GM18861 (cell line): ENCODE measurements around the gene SEC22B.
"Not testable (repeated sequence)": the region's sequence is repeated elsewhere in the genome, so short reads cannot be mapped to it uniquely, and the experiment has no call there.

ENCODE experiments used
- ATAC-seq: cut with Tn5 transposase; IDR thresholded peaks from one replicate; pipeline ENCODE4 v1.9.1; 2021; ENCODE audit not compliant: unreplicated experiment

SEC22B gene

DNA sequence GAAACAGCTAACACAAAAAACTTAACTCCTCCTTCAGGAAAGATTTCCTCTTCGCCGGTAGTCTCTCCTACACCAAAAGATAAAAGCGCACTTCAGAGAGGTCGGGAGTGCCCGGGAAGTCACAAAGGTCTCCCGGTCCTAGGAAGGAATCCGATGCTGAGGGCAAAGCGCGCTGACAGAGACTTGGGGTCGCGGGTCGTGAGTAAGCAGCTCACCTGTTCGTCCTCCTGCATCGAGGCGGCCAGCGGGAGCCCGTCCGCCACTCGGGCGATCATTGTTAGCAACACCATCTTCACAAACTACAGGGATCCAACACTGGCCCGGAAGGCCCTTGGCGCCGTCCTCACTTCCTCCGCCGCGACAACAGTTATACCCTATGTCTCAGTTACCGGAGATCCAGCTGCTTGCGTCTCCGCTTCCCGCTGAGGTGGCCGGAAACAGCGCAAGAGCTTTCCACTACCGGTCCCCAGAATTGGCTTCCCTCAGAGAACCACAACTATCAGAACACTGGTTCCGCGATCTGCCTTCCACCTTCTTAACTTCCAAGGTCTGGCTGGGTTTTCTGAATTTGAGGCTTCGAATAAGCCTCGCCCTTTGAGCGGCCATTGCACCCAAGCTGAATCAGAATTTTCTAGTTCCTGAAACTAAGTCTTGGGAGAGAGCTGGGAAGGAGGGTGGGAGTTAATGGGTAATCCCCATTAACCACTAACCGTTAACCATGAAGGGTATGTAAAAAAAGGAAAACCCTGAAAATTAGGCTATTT, at the start of gene SEC22B:
Gene SEC22B (minus strand): TSS at position 429 of the 764 bp plus-strand sequence. CDS start 139 bp downstream, at position 290.
- peak; percentile 97 for ATAC-seq

DNA sequence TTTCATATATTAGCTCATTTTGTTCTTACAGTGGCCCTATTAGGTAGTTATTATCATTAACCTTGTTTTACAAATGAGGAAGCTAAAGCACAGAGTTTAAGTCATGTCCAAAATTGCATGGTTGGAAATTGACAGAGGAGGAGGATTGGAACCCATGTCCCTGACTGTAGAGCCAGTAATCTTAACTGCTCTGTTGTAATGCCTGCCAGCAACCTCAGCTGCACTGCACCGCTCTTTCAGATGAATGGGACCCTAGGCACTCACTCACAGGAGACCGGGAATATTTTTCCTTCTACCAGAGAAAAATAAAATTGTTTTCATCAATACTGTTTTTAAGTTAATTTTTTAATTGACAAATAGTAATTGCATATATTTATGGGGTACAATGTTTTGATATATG, 41.6 kb upstream of the SEC22B start:
- ATAC-seq: not testable (repeated sequence)

DNA sequence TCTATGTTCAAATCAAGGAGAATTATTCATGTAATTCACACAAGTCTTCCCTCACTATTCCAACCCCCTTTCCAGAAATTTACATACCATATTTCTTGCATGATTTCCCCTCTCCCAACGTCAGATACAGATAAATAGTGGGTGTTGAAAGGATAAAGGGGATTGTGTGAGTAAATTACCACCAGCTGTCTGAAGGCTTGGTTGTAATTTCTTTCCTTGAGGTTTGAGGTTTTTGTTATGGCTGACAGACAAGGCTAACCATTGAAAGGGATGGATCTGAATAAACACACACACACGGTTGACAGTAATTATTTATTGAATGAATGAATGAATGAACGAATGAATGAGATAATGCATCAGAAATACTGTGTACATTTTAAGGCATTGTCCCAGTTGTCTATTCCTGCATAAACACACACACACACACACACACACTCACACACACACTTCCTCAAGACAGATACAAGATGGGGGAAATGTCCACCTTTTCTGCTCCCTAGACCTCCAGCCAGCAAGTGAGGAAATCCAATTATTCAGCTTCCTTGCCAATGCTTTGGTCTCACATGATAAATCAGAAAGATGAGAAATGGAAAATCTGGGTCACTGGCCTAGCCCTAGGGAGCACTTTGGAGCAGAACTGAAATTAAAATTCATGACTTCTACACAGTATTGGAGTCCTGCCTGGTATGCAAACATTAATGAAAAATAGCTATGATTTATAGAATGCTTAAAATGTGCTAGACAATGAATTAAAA, 41.0 kb upstream of the SEC22B start:
- ATAC-seq: not testable (repeated sequence)

DNA sequence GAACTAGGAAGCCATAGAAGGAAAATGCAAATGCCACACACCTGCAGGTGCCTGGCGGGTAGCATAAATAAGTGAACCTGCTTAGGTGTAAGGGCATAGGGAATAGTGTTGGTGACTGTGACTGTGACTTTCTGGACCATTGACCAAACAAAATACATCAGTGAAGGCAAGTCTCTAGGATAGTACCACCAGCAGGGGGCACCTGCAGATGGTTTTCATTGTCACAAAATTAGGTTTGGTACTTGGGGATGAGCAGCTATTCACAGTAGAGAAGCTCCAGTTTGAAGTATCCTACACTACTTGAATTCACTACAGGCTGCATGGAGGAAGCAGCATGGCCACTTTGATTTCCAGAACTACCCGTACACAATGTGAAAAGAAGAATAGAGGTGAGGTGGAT, 37.3 kb upstream of the SEC22B start:
- not testable (repeated sequence) for ATAC-seq

DNA sequence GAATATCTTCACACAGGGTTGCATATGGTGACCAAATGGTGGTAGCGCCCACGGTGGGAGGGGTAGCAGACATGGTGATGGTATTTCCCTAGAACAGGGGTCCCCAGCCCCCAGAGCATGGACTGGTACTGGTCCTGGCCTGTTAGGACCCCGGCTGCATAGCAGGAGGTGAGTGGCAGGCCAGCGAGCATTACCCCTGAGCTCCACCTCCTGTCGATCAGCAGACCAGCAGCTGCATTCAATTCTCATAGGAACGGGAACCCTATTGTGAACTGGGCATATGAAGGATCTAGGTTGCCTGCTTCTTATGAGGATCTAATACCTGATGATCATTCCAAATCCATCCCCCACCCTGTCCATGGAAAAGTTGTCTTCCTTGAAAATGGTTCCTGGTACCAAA, 34.4 kb upstream of the SEC22B start:
- not testable (repeated sequence) for ATAC-seq

DNA sequence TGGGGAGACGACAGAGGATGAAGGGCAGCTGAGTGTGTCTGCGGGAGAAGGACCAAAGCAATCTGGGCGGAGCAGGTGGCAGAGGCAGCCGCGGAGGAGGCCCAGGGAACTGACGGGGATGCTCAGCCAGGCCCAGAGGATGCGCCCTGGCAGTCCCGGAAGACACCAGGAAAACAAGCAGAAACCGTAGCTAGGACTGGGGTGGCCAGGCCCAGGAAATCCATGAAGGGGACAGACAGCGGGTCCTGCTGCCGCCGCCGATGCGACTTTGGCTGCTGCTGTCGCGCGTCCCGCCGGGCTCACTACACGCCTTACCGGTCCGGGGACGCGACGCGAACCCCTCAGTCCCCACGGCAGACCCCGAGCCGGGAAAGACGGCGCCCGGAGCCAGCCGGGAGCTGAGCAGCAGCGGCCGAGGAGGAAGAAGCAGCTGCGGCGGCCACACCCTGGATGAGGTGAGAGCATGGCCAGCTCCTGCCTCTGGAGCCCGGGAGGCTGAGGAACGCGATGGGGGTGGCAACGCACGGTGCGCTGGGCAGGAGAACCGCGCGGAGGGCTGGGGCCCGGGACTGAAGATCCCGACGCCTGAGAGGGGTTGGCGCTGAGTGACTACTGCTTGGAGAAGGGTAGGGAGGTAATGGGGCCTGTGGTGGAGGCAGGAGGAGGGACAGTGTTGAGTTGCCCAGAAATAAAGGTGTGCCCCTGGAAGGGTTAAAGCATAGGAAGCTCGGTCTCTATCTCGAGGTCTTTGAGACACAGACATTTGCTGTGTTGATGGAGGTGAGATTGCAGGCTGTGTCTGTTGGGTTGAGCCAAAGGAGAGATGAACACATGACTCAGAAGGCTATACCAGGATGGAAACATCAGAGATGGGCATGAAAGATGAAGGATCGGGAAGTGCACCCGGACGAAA, 20.8 kb upstream of the SEC22B start:
- ATAC-seq: not testable (repeated sequence)

DNA sequence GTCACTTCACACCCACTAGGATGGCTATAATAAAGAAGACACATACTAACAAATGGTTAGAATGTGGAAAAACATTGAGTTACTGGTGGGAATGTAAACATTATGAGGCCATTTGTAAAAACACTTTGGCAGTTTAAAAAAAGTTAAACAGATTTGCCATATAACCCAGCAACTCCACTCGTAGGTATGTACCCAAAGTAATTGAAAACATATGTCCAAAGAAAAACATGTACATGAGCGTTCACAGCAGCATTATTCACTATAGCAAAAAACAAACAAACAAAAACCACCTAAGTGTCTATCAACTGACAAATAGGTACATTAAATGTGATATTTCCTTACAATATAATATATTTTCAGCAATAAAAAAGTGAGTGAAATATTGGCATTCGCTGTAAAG, 12.3 kb upstream of the SEC22B start:
- ATAC-seq: not testable (repeated sequence)

DNA sequence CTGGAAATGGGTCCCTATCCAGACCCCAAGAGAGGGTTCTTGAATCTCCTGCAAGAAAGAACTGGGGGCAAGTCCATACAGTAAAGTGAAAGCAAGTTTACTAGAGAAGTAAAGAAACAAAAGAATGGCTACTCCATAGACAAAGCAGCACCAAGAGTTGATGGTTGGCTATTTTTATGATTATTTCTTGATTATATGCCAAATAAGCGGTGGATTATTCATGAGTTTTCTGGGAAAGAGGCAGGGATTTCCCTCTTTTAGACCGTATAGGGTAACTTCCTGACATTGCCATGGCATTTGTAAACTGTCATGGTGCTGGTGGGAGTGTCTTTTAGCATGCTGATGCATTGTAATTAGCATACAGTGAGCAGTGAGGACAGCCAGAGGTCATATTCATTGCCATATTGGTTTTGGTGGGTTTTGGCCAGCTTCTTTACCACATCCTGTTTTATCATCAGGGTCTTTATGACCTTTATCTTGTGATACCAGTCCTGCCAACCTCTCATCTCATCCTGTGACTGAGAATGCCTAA, 5.9 kb upstream of the SEC22B start:
- not testable (repeated sequence) for ATAC-seq

DNA sequence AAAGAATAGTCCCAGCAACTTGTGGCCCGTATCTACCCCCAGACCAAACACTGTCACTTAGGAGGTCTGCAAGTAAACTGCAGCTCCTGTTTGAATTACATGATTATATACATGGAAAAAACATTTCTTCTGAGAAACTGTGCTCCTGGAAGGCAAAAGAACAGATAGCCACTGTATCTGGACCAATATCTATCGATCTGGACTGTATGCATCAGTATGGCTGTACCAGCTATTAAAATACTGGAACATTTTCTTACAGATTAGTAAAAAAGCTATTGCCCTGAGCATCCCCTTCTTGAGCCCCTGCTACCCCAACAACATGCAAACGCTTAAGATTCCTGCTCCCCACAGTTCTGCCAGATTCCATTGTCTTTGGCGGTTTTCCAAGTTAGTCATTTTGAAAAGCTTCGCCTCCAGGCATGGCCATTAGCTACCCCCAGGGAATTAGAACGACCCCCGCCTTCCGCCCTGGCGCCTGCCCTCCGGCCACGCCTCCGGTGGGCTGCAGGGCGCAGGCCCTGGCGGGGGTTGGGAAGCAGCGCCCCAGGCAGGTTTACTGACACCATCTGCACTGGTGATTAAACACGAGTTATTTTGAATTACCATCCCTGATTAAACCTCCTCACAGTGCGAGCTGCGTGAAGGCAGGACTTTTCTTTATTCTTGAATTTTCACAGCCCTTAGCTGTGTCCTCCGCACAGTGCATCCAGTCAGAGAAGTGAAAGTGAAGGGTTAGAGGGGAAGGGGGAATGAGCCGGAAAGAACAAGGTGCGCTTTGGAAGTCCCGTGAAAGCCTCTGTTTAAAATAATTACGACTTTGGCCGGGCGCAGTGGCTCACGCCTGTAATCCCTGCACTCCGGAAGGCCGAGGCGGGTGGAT, 3.7 kb upstream of the SEC22B start:
- ATAC-seq: not testable (repeated sequence)

DNA sequence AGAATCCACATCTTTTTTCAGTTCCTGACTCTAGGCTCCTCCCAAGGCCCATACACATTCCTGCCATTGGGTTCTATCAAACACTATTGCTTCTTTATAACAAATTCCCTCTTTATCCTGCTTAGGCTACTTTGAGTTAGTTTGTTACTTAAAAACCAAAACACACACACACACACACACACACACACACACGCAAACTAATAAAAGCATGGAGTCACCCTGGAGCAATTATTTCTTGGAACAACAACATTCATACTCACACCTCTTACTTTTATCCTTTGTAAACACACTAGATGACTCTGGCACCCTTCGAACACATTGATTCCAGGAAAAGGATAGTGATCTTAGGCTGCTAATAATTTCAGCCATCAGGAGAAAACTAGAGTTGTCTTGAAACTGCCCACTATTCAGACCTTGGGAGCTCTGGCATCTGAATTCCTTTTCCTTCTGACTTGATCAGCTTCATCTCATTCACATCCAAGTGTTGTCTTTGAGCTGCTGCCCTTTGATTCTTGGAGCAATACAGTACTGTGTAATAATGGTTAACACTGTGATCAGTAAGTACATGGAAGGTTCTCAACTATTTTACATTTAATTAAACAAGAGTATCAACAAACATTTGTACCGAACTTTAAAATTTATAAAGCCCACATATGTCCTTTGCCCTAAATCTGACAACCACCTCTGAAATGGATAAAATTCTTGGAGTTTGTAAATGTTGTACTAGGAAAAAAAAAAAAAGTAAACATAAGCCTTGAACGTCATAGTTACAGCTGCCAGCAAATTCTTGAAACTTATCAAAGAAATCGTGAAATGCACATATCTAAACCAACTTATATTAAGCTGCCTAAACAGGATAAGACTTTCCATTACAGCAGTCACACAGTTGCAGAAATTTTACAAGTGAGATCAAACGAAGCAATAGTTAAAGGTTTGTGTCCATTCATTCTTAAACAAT, 2.8 kb upstream of the SEC22B start:
- ATAC-seq: no peak

DNA sequence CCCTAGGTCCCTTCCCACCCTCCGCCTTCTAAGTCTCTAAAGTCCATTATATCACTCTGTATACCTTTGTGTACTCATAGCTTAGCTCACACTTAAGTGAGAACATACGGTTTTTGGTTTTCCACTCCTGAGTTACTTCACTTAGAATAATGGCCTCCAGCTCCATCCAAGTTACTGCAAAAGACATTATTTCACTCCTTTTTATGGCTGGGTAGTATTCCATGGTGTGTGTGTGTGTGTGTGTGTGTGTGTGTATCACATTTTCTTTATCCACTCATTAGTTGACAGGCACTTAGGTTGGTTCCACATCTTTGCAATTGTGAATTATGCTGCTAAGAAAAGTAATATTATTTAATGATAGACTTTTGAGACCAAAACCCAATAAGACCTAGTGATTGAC, 1.7 kb upstream of the SEC22B start:
- ATAC-seq: not testable (repeated sequence)

DNA sequence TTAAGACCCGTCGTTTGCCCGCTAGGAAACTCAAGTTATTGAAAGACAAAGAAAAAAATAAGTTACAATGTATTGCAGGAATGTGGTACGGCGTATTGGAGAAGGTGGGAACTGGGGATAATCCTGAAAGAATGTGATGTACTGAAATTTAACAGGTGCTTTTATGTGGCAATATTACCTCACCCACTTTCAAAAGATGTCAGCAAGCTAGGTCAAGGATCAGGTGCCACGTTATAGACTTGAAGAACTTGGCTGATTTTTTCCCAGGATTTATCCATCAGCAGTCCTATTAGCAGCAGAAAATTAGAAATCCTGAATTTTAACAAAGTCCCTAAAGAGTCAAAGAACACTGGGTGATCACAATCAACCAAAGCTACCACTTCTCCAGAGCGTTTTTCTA, 632 bp downstream of the SEC22B start:
- ATAC-seq: not testable (repeated sequence)

DNA sequence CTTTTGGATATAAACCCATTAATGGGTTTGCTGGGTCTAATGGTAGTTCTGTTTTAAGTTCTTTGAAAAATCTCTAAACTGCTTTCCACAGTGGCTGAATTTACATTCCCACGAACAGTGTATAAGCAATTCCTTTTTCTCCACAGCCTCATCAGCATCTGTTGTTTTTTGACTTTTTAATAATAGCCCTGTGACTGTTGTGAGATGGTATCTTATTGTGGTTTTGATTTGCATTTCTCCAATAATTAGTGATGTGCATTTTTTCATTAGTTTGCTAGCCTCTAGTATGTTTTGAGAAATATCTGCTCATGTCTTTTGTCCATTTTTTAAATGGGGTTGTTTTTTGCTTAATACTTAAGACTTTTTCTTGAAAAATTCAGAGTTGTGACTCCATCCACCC, 11.6 kb downstream of the SEC22B start:
- not testable (repeated sequence) for ATAC-seq

DNA sequence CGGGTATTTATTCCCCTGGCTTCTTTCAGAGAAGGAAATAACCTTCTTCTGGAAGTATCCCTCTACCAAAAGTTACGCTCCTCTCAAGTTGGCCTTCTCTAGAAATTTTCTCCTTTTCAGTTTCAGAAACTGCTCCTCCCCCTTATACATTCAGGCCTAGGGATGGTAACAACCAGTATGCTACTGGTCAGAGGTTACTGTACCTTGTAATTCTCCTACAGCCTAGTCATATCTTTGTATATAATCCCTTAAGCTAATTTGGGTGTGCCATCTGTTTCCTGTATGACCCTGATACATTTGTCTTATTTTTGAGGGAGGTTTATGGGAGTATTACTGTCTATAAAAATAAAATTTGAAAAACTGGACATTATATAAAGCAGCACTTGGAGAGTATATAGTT, 14.3 kb downstream of the SEC22B start:
- not testable (repeated sequence) for ATAC-seq

DNA sequence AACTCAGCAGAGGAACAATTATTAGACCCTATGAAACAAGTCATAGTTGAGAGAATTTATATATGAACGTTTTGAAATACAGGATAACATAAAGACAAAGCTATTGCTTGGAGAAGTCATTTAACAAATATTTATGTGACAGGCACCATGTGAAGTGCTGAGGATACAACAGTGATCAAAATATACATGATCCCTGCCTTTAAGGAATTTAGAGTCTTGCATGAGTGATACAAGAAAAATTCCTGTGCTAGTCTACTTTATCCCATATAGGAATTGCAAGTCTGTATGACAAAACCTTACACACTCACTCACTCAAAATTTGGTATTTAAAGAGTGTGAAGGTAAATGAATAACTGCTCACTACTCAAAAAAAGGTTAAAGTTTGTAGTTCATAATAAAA, 17.8 kb downstream of the SEC22B start:
- ATAC-seq: not testable (repeated sequence)

DNA sequence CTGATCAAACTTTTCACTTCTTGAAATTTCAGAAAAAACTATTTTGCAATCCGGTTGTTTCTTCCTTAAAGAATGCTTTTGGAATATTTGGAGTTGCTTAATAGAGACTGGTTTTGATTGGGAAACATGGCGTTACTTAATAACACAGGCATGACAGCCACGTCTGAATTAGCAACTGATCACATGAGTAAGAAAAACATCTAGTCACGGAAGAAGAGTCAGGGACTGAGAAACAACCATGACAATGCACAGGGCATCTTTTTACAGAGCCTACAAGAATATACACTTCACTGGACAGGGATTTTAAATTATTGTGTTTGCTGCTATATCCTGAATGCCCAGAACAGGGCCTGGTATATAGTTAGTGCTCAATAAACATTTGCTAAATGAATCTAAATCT, 18.2 kb downstream of the SEC22B start:
- not testable (repeated sequence) for ATAC-seq

DNA sequence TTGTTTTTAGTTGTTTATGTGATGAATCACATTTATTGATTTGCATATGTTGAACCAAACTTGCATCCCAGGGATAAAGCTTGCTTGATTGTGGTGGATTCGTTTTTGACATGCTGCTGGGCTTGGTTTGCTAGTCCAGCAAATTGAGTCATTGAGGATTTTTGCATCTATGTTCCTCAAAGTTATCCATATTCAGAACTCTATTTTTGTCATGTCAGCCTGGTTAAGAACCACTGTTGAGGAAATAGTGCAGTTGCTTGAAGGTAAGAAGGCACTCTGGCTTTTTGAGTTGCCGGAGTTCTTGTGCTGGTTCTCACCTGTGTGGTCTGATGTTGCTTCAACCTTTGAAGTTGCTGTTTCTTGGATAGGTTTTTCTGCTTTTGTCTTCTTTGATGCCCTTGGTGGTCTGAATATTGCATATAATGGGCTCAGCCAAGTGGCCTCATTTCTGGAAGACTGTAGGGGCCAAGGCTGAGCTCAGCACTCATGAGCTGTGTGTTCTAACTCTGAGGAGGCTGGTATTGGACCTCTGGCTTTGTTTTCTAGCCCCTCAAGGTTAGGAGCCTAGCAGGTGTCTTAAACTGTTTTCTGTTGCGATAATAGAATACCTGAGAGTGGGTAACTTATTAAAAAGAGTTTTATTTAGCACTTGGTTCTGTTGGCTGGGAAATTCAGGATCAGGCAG, 26.0 kb downstream of the SEC22B start:
- not testable (repeated sequence) for ATAC-seq

DNA sequence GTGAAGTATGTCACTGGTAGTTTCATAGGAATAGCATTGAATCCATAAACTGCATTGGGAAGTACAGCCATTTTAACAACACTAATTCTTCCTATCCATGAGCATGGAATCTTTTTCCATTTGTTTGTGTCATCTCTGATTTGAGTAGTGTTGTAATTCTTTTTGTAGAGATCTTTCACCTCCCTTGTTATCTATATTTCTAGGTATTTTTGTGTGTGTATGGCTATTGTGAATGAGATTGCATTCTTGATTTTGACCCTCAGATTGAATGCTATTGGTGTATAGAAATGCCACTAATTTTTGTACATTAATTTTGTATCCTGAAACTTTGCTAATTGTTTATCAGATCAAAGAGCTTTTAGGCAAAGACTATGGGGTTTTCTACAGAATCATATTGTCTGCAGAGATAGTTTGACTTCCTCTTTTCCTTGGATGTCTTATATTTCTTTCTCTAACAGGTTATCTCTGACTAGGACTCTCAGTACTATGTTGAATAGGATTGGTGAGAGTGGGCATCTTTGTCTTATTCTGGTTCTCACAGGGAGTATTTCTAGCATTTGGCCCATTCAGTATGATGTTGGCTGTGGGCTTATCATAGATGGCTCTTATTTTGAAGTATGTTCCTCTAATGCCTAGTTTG, 26.8 kb downstream of the SEC22B start:
- not testable (repeated sequence) for ATAC-seq
